ENCODE measurements around the gene PFKP.

The PFKP gene

DNA sequence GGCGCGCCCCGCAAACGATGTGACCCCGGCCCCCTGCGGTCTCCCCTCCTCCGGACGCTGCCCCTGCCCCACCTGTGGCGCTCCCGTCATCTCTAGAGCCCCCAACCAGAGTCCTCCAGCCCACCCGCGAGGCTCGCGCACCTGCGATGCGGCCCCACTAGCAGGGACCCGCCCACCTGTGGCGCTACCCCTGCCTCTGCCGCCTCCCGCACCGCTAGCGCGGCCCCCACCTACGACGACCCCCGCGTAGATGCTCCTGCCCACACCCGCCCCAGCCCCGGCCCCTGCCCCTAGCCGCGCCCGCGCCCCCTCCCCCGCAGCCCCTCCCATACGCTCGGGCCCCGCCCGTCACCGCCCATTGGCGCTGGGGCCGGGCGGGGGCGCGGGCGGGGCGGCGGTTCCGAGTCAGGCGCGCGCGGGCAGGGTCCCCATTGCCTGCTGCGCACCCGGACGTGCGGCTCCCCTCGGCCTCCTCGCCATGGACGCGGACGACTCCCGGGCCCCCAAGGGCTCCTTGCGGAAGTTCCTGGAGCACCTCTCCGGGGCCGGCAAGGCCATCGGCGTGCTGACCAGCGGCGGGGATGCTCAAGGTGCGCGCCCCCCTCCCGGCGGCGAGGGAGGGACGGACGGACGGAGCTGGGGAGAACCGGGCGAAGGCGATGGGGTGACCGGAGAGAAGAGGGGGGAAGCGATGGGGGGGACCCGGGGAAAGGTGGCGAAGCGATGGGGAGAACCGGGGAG, at the start of gene PFKP:
PFKP (plus strand) TSS at position 431 of the 741 bp plus-strand sequence; CDS start at position 479, 48 bp downstream.
- in situ Hi-C loops (cut with MboI; ENCODE audit: low sequenced_read_pairs): no loop called here

DNA sequence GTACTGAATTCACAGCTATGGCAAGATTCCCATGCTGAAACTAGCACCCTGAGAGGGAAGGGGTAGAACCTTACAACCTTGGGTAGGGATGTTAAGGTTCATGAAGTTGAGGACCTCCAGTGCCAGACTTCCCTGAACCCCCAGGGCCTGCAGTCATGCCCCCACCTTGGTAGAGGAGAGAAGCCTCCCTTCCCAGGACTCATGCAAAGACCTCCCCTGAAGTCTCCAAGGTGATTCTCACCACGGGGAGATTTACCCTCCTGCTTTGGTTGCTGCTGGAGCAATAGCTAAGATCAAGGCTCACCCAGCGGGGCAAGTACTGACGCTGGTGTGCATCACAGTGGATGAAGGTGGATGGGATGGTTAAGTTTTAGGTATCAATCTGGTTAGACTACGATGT, 49.1 kb upstream of the PFKP start:
- in situ Hi-C loops (cut with MboI; ENCODE audit: low sequenced_read_pairs): no loop called here

DNA sequence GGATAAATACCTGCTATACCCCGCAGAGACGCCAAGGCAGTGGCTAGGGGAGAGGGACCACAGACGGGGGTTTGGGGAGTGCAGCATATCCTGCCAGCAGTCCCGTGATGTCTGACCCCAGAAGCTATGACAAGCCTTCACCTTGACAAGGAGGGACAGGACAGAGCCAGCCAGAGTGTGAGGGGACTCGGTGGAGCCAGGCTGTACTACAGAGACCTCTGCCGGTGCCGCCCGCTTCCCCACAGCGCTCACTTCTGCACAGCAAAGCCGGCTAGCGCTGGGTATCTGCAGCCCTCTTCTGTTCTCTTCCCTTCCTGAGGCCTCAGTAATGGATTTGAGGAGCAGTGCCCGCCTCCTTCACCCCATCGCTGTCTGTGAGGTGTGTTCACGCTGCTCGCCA, 47.0 kb upstream of the PFKP start:
- in situ Hi-C loops (cut with MboI; ENCODE audit: low sequenced_read_pairs): no loop called here

- in situ Hi-C loops (cut with MboI; ENCODE audit: low sequenced_read_pairs): no loop called here
Observed at GRCh38 chr10:3020881-3021280, 46.5 kb upstream of the PFKP start.

DNA sequence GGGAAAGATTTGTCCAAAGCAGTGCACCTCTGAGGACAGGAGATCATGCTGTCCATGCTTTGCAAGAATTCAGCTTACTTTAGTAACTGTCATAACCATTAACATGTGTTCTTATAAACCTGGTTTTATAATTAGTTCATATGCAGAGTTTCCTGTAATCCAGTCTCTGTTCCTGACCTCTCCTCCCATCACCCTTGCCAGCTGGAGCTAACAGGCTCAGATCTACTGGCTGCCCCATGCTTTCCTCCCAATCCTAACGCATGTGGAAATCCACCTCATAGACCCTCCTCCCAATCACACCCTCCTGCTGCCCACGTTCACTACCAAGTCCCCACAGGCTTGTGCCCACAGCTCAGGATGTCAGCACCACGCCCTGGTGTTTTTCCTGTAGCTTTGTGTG, 45.3 kb upstream of the PFKP start:
- in situ Hi-C loops (cut with MboI; ENCODE audit: low sequenced_read_pairs): no loop called here

- in situ Hi-C loops (cut with MboI; ENCODE audit: low sequenced_read_pairs): no loop called here
Observed at GRCh38 chr10:3023892-3024291, 43.5 kb upstream of the PFKP start.

- in situ Hi-C loops (cut with MboI; ENCODE audit: low sequenced_read_pairs): no loop called here
Observed at GRCh38 chr10:3025026-3025683, 42.2 kb upstream of the PFKP start.

DNA sequence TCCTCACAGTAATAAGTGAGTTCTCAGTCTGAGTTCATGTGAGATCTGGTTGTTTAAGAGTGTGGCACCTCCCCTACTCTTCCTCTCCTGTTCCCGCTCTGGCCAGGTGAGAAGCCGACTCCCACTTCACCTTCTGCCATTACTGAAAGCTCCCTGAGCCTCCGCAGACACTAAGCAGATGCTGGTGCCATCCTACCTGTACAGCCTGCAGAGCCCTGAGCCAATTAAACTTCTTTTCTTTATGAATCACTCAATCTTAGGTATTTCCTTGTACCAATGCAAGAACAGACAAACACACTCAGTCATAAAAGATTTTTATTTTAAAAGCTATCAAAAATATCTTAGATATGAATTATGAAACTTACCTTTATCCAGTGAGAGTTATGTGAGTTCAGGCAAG, 39.5 kb upstream of the PFKP start:
- in situ Hi-C loops (cut with MboI; ENCODE audit: low sequenced_read_pairs): no loop called here

DNA sequence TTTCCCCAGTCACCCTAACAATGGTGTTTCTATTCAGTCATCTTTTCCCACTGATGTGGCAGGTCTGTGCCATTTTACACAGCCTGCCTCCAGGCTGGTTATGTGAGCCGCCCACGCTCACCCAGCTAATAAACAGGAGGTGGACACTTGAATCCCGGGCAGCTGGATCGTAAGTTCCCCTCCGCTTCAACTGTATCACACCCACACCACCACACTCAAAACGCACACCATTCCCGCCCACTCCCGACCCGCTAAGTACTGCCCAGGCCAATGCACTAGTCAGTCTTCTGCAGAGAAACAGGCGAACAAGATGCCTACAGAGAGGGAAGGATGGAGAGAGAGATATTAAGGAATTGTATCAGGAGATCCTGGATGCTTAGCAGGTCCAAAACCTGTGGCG, 38.9 kb upstream of the PFKP start:
- in situ Hi-C loops (cut with MboI; ENCODE audit: low sequenced_read_pairs): no loop called here

DNA sequence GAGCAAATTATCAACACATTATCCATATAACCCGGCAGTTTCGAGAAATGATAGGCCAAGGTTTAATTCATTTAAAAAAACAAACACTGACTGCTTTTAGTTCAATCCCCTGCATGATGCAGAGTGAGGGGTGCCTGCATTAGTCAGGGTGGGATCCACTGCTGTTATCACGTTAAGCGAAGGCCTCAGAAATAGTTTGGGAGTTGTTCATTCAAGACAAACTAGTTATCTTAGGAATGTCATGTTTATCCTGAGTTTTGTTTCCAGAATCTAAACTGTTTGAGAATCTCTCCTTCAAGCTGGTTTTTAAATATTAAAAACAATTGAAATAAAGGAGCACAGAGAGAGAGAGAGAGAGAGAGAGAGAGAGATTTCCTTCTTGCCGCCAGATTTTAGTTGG, 36.6 kb upstream of the PFKP start:
- in situ Hi-C loops (cut with MboI; ENCODE audit: low sequenced_read_pairs): no loop called here

GRCh38 chr10:3031490-3031889, 35.9 kb upstream of the PFKP start:
- in situ Hi-C loops (cut with MboI; ENCODE audit: low sequenced_read_pairs): no loop called here

DNA sequence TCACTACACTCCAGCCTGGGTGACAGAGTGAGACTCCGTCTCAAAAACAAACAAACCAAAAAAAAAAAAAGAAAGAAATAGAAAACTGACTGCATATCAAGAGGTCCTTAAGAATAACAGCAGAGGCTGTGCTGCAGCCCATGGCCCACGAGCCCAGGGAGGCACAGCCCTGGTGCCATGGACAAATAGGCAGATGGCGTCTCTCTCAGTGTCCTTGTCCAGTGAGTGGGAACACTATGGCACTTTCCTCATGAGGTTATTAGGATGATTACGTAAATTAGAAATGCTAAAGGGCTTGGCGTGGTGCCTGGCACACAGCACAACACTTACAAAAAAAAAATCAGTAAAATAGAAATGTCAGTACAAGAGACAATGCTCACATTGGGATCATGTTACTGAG, 33.4 kb upstream of the PFKP start:
- in situ Hi-C loops (cut with MboI; ENCODE audit: low sequenced_read_pairs): no loop called here

GRCh38 chr10:3034616-3035015, 32.7 kb upstream of the PFKP start:
- in situ Hi-C loops (cut with MboI; ENCODE audit: low sequenced_read_pairs): no loop called here

GRCh38 chr10:3036155-3037021, 31.0 kb upstream of the PFKP start:
- in situ Hi-C loops (cut with MboI; ENCODE audit: low sequenced_read_pairs): no loop called here

GRCh38 chr10:3037182-3037581, 30.2 kb upstream of the PFKP start:
- in situ Hi-C loops (cut with MboI; ENCODE audit: low sequenced_read_pairs): no loop called here

DNA sequence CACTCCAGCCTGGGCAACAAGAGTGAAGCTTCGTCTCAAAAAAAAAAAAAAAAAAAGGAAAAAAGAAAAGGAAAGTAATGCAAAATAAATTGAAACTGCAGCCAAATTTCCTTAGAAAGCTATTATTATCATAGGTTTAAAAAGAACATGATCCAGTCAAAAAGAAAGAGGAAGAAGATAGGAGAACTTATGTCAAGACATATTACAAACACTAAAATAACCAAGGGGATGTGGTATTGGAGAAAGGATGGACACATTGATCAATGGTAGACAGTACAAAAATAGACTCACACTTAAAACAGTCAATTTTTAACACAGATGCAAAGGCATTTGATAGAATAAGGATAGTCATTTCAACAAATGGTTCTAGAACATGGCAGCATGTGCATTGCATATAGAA, 27.3 kb upstream of the PFKP start:
- in situ Hi-C loops (cut with MboI; ENCODE audit: low sequenced_read_pairs): no loop called here

DNA sequence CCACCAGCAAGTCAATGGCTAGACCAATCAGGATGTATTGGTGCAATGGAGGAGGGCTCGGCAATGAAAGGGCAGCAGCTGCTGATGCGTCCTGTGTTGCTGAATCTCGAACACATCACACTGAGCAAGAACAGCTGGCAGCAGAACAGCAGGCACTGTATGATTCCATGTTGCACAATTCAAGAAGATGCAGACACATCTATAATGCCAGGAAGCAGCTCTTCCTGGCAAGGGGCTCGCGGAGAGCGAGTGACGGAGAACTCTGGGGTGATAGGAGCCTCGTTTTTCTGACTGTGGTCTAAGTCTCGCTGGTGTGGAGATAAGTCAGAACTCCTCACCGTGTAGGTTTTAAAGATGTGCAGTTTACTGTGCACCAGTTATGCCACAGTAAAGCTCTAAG, 24.8 kb upstream of the PFKP start:
- in situ Hi-C loops (cut with MboI; ENCODE audit: low sequenced_read_pairs): no loop called here

- in situ Hi-C loops (cut with MboI; ENCODE audit: low sequenced_read_pairs): no loop called here
Observed at GRCh38 chr10:3043512-3044368, 23.6 kb upstream of the PFKP start.

- in situ Hi-C loops (cut with MboI; ENCODE audit: low sequenced_read_pairs): no loop called here
Observed at GRCh38 chr10:3045471-3046209, 21.7 kb upstream of the PFKP start.

- in situ Hi-C loops (cut with MboI; ENCODE audit: low sequenced_read_pairs): no loop called here
Observed at GRCh38 chr10:3046210-3046779, 21.1 kb upstream of the PFKP start.
